NCI-H1694 (cell line): ENCODE data around the gene AVPR1B.

Experiments used
- DNase-seq: peaks from one replicate; lab custom pipeline; 2025; lab: John Stamatoyannopoulos, UW

The AVPR1B gene

GRCh38 chr1:206111271-206111927 lies 5.8 kb downstream of the AVPR1B start:
- no peak for DNase-seq

GRCh38 chr1:206110820-206111219 lies 6.4 kb downstream of the AVPR1B start:
- DNase-seq: no peak

- no peak for DNase-seq
These were observed 7.0 kb downstream of the AVPR1B start for GRCh38 chr1:206110161-206110560.

GRCh38 chr1:206109718-206110117 lies 7.5 kb downstream of the AVPR1B start:
- DNase-seq: no peak

GRCh38 chr1:206108635-206109034 lies 8.6 kb downstream of the AVPR1B start:
- no peak for DNase-seq

GRCh38 chr1:206107168-206107544 lies 10.0 kb downstream of the AVPR1B start:
- DNase-seq: no peak

GRCh38 chr1:206106328-206107167 lies 10.6 kb downstream of the AVPR1B start:
- peak; percentile 64 for DNase-seq

- no peak for DNase-seq
These were observed 11.7 kb downstream of the AVPR1B start for GRCh38 chr1:206105464-206105995.

GRCh38 chr1:206103979-206104378 lies 13.2 kb downstream of the AVPR1B start:
- no peak for DNase-seq

- no peak for DNase-seq
These were observed 14.8 kb downstream of the AVPR1B start for GRCh38 chr1:206102292-206102936.

GRCh38 chr1:206101351-206102045 lies 15.7 kb downstream of the AVPR1B start:
- DNase-seq: no peak

GRCh38 chr1:206100226-206100815 lies 16.9 kb downstream of the AVPR1B start:
- no peak for DNase-seq

GRCh38 chr1:206098242-206098919 lies 18.8 kb downstream of the AVPR1B start:
- DNase-seq: no peak

- no peak for DNase-seq
These were observed 19.8 kb downstream of the AVPR1B start for GRCh38 chr1:206097381-206097780.

- peak; percentile 58 for DNase-seq
These were observed 23.2 kb downstream of the AVPR1B start for GRCh38 chr1:206094024-206094423.

- no peak for DNase-seq
These were observed 27.8 kb downstream of the AVPR1B start for GRCh38 chr1:206089341-206089740.

- no peak for DNase-seq
These were observed 30.1 kb downstream of the AVPR1B start for GRCh38 chr1:206087091-206087490.

- DNase-seq: no peak
These were observed 33.4 kb downstream of the AVPR1B start for GRCh38 chr1:206083750-206084149.

GRCh38 chr1:206082831-206083695 lies 34.1 kb downstream of the AVPR1B start:
- DNase-seq: no peak

- DNase-seq: no peak
These were observed 35.3 kb downstream of the AVPR1B start for GRCh38 chr1:206081856-206082255.
